Tibial nerve (tissue), 4 donors: ENCODE results near the gene ARF1. TPM values are rescaled to one million over a fixed set of nuclear protein-coding genes. Genes with fewer than 3 reads are reported as not detected.

Source experiments
- DNase-seq, 2 donors: peaks; one replicate each; pipeline ENCODE4 v3.0.0-alpha.2; 2019; ENCODE audit warnings: low spot score in 2 of 2
- H3K27ac ChIP-seq, 4 donors: fragments of 200-600 bp; sonication (generic) in 3 of 4; one replicate each; pipeline ENCODE4 v1.5.1; 2017 to 2019; ENCODE audit warnings: mild to moderate bottlenecking in 1 of 4
- H3K27me3 ChIP-seq, 2 donors: fragments of 200-600 bp; sonication (generic) in 1 of 2; one replicate each; pipeline versions ENCODE4 v1.5.1 to v1.6.0; 2017 to 2019
- H3K36me3 ChIP-seq, 3 donors: fragments of 200-600 bp; sonication (generic); one replicate each; pipeline ENCODE4 v1.5.1; 2018 to 2019
- H3K4me1 ChIP-seq, 4 donors: fragments of 200-600 bp; sonication (generic) in 3 of 4; one replicate each; pipeline ENCODE4 v1.5.1; 2017 to 2019
- H3K4me3 ChIP-seq, 4 donors: fragments of 200-600 bp; sonication (generic) in 3 of 4; one replicate each; pipeline ENCODE4 v1.5.1; 2017 to 2019; ENCODE audit warnings: mild to moderate bottlenecking in 1 of 4, moderate library complexity in 1 of 4
- H3K9me3 ChIP-seq, 4 donors: fragments of 200-600 bp; sonication (generic) in 3 of 4; one replicate each; pipeline ENCODE4 v1.5.1; 2017 to 2019
- EP300 ChIP-seq, 2 donors: sonication (generic); formaldehyde crosslinking; IDR thresholded peaks; one replicate each; pipeline ENCODE4 v1.6.1; 2017; ENCODE audit warnings: antibody characterized with exemption in 2 of 2, mild to moderate bottlenecking in 1 of 2
- POLR2A ChIP-seq, 2 donors: fragments of 450-650 bp; IDR thresholded peaks; one replicate each; pipeline ENCODE4 v1.6.1; 2017; ENCODE audit warnings: antibody characterized with exemption in 2 of 2, mild to moderate bottlenecking in 2 of 2, moderate library complexity in 2 of 2
- WGBS, 2 donors: methylation state at CpG; one replicate each; pipeline ENCODE4 v1.1.5; 2018; 5-methylcytosine and 5-hydroxymethylcytosine counted together
- total RNA-seq, 4 donors: library from RNA; depleted of rRNA; stranded (reverse); fragments of >200 nt; gene quantifications; one replicate each; pipeline ENCODE4 v1.1.0, GENCODE V29; 2016
- TF ChIP-seq, protein P1 (sequence below), 5 experiments: fragments of 200-600 bp in 3 of 5; fragments of 450-650 bp in 2 of 5; sonication (generic) in 3 of 5; IDR thresholded peaks; one replicate each; pipeline ENCODE4 v1.5.1; 2016 to 2019; ENCODE audit warnings: antibody characterized with exemption in 5 of 5, mild to moderate bottlenecking in 3 of 5, moderate library complexity in 2 of 5

Gene ARF1
- total RNA-seq, 4 donors from 2014 or later: 251 to 311 (median 258) TPM

DNA sequence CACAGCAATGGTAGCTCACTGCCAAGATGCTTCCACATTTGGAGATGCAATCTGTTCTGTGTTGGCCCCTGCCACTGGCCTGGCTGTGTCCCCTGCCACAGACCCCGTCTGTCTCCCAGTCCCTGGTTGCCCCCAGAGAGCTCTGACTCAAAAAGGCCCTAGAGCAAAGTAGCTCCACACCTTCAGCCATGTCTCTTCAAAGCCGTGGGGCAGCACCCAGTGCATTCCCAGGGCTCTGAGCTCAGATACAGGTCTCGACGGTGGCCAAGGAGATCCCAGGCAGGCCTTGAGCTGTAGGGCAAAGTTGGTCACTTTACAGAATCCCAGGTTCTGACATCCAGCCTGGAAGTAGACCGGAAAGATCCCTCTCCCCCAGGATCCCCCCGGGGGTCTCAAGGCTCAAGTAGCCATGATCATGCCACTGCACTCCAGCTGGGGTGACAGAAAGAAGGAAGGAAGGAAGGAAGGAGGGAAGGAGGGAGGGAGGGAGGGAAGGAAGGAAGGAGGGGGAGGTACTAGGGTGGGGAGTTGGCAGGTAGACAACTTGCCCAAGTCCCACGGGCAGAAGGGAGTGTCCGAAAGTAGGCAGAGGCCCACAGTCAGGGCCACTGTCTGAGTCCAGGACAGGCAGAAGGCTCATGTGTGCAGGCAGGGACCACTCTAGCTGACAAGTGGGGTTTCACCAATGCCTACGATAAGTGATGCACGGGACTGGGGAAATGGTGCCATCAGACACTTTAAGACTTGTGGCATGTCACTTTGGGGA, 4.8 kb upstream of the ARF1 start:
- H3K4me1 ChIP-seq: peaks cover 0 to 32% (median 10%) of the 10 kb centered on the region in 4 donors
- no peaks in the 10 kb centered on the region for H3K27me3 ChIP-seq
- WGBS, 2 donors: 63 to 76% methylated on average over 10 of the region's 10 CpGs
- no peaks in the 10 kb centered on the region for H3K36me3 ChIP-seq
- no peak overlapping the region for H3K4me3 ChIP-seq
- TF ChIP-seq POLR2A (IDR thresholded peaks at IDR 0.05): no peak
- TF ChIP-seq, protein P1, sequence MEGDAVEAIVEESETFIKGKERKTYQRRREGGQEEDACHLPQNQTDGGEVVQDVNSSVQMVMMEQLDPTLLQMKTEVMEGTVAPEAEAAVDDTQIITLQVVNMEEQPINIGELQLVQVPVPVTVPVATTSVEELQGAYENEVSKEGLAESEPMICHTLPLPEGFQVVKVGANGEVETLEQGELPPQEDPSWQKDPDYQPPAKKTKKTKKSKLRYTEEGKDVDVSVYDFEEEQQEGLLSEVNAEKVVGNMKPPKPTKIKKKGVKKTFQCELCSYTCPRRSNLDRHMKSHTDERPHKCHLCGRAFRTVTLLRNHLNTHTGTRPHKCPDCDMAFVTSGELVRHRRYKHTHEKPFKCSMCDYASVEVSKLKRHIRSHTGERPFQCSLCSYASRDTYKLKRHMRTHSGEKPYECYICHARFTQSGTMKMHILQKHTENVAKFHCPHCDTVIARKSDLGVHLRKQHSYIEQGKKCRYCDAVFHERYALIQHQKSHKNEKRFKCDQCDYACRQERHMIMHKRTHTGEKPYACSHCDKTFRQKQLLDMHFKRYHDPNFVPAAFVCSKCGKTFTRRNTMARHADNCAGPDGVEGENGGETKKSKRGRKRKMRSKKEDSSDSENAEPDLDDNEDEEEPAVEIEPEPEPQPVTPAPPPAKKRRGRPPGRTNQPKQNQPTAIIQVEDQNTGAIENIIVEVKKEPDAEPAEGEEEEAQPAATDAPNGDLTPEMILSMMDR (IDR thresholded peaks at IDR 0.05): no peak
- no peak for TF ChIP-seq EP300 (IDR thresholded peaks at IDR 0.05)
- no peak overlapping the region for H3K27ac ChIP-seq
- H3K9me3 ChIP-seq: no peaks in the 10 kb centered on the region
- DNase-seq: no peak

DNA sequence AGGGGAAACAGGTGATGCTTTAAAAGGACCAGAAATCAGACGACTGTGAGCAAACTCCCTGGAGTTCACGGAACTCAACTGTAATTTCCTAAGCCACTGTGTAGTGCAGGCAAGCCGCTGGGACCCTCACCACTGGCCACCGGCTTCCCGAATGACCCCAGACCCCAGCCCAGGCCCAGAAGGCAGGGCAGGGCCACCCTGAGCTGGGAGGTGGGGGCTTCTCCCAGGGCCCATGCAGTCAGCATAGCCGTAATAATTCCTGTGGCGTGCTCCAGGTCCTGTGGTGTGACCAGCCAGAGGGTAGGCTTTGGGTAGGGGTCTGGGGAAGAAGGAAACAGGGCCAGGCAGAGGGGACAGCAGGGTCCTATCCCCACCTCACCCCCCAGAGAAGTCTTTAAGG, 3.5 kb upstream of the ARF1 start:
- H3K9me3 ChIP-seq: no peaks in the 10 kb centered on the region
- peaks cover 0 to 27% (median 12%) of the 10 kb centered on the region in 4 donors for H3K4me1 ChIP-seq
- H3K36me3 ChIP-seq: no peaks in the 10 kb centered on the region
- WGBS, 2 donors: 82 to 90% methylated on average over 6 to 7 of the region's 7 CpGs
- TF ChIP-seq EP300 (IDR thresholded peaks at IDR 0.05) (no peak), POLR2A (IDR thresholded peaks at IDR 0.05) (no peak)
- TF ChIP-seq, protein P1 (IDR thresholded peaks at IDR 0.05): no peak
- H3K27me3 ChIP-seq: no peaks in the 10 kb centered on the region
- no peak overlapping the region for H3K27ac ChIP-seq
- H3K4me3 ChIP-seq: no peak overlapping the region
- DNase-seq: peak in 1 of 2 donors; percentile 5

DNA sequence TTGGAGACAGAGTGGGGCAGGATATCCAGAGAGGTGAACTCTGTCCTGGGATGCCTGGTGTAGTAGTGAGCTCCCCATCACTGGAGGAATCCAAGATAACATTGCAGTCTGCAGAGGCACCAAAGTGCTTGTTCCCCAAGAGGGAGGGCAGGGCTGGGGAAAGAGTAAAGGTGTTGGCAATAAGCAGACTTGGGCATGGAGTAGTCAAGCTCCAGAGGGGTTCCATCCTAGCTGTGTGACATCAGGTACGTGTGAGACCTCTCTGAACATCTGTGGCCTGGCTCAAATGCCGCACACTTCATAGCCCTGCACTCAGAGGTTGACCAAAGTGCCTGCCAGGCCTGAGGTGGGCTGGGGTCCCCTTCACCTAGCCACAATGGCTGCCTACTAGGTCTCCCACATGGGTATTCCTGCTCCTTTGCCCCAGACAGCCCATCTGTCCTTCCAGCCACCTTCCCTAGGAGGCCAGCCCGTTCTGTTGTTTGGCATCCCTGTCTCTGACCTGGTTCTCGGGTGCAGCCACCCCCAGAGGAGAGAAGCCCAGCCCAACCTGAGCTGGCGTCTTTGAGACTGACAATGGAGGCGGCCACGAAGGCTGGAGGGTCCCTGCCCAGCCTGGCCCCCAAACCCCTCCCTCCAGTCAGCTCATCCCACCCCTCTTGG, 2.8 kb upstream of the ARF1 start:
- TF ChIP-seq POLR2A (IDR thresholded peaks at IDR 0.05) (no peak), EP300 (IDR thresholded peaks at IDR 0.05) (no peak)
- TF ChIP-seq, protein P1 (IDR thresholded peaks at IDR 0.05): no peak
- no peaks in the 10 kb centered on the region for H3K36me3 ChIP-seq
- H3K4me3 ChIP-seq: no peak overlapping the region
- no peaks in the 10 kb centered on the region for H3K27me3 ChIP-seq
- no peak overlapping the region for H3K27ac ChIP-seq
- peaks cover 0 to 34% (median 19%) of the 10 kb centered on the region in 4 donors for H3K4me1 ChIP-seq
- peak in 1 of 2 donors; percentile 8 for DNase-seq
- H3K9me3 ChIP-seq: no peaks in the 10 kb centered on the region
- 81 to 85% methylated on average over 7 of the region's 7 CpGs for WGBS, 2 donors

DNA sequence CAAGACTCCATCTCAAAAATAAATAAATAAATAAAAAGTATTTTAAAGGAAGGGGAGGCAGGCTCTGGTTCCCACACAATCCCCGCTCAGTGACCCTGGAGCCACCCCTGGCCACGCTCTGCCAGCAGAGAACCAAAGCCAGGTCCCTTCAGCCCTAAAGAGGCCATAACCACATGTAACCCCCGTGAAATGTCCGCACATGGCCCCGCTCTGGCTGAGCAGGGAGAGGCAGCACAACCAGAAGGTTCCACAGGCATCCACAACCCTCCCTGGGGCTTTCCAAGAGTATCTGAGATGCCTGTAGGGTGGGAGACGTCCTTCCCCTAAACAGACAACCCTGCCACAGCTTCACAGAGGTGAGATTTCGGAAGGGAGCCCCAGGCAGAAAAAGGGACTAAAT, 1.4 kb upstream of the ARF1 start:
- Histone ChIP-seq H3K4me3 (peak overlapping the region; percentile 79 to 98 (median 92)), H3K27me3 (no peaks in the 10 kb centered on the region), H3K9me3 (no peaks in the 10 kb centered on the region), H3K36me3 (no peaks in the 10 kb centered on the region), H3K27ac (peak overlapping the region in 3 of 4 donors; percentile 78 to 100 (median 99)), H3K4me1 (peaks cover 0 to 48% (median 34%) of the 10 kb centered on the region in 4 donors)
- peak in 1 of 2 donors; percentile 12 for DNase-seq
- 64 to 79% methylated on average over 7 of the region's 7 CpGs for WGBS, 2 donors
- TF ChIP-seq EP300 (IDR thresholded peaks at IDR 0.05) (no peak), POLR2A (IDR thresholded peaks at IDR 0.05) (no peak)
- TF ChIP-seq, protein P1 (IDR thresholded peaks at IDR 0.05): no peak
